Transverse colon (tissue), 4 donors: ENCODE data around the gene PPP6R1. TPM values are rescaled to one million over a fixed set of nuclear protein-coding genes. Genes with fewer than 3 reads are reported as not detected.

Experiments used
- DNase-seq: peaks from one replicate; pipeline ENCODE4 v3.0.0-alpha.2; 2019
- H3K27ac ChIP-seq, 4 donors: fragments of 200-600 bp; sonication (generic); 2 replicates each; pipeline ENCODE4 v1.5.1; 2016 to 2018; ENCODE audit warnings: inconsistent platforms in 4 of 4
- H3K27me3 ChIP-seq: fragments of 200-600 bp; sonication (generic); 2 replicates; pipeline ENCODE4 v1.5.1; 2017; ENCODE audit warnings: inconsistent platforms
- H3K36me3 ChIP-seq, 4 donors: fragments of 200-600 bp; sonication (generic); 2 replicates each; pipeline ENCODE4 v1.5.1; 2017 to 2019; ENCODE audit warnings: inconsistent platforms in 4 of 4
- H3K4me1 ChIP-seq, 4 donors: fragments of 200-600 bp; sonication (generic); 2 replicates each; pipeline ENCODE4 v1.5.1; 2017 to 2020; ENCODE audit warnings: inconsistent platforms in 4 of 4
- H3K4me3 ChIP-seq, 4 donors: fragments of 200-600 bp; sonication (generic); 1 replicate in 1 of 4; 2 replicates in 3 of 4; pipeline versions ENCODE4 v1.5.1 to v1.6.1; 2017 to 2019; ENCODE audit warnings: inconsistent platforms in 4 of 4
- H3K9me3 ChIP-seq, 2 donors: fragments of 200-600 bp; sonication (generic); 2 replicates each; pipeline ENCODE4 v1.5.1; 2017 to 2019; ENCODE audit warnings: inconsistent platforms in 2 of 2
- CTCF ChIP-seq, 5 experiments: fragments of 200-600 bp in 3 of 5; fragments of 450-650 bp in 2 of 5; sonication (generic) in 3 of 5; IDR thresholded peaks; 1 replicate in 2 of 5; 2 replicates in 3 of 5; pipeline ENCODE4 v1.5.1; 2016 to 2017; ENCODE audit warnings: antibody characterized with exemption in 5 of 5, inconsistent platforms in 3 of 5, mild to moderate bottlenecking in 2 of 5, moderate library complexity in 1 of 5
- EP300 ChIP-seq: sonication (generic); formaldehyde crosslinking; IDR thresholded peaks from one replicate; pipeline ENCODE4 v1.6.1; 2017; ENCODE audit warnings: antibody characterized with exemption, low read depth
- POLR2A ChIP-seq: fragments of 450-650 bp; IDR thresholded peaks from one replicate; pipeline ENCODE4 v1.6.1; 2016; ENCODE audit warnings: antibody characterized with exemption, mild to moderate bottlenecking, moderate library complexity
- POLR2AphosphoS5 ChIP-seq, 3 donors: sonication (generic); formaldehyde crosslinking; IDR thresholded peaks; one replicate each; pipeline ENCODE4 v1.6.1; 2016; ENCODE audit warnings: antibody characterized with exemption in 3 of 3
- WGBS, 2 donors: methylation state at CpG; one replicate each; pipeline ENCODE4 v1.1.5; 2018; ENCODE audit warnings: low coverage in 1 of 2; 5-methylcytosine and 5-hydroxymethylcytosine counted together
- in situ Hi-C, 4 donors: fragments of 200-750 bp; cut with MboI; loops; one replicate each; pipeline versions ENCODE4 v1.15.0 to v1.15.1; 2017; ENCODE audit warnings: low sequenced_read_pairs in 3 of 4, low pct_ligation_motif_present in 1 of 4, low pct_unique_long_range_greater_than_20kb in 1 of 4
- intact Hi-C: fragments of 100-400 bp; cut with DNase I; formaldehyde crosslinking; loops from one replicate; pipeline ENCODE4 v1.15.1; 2023; ENCODE audit warnings: low total_unique reads
- total RNA-seq, 4 donors: library from RNA; depleted of rRNA; stranded (reverse); fragments of >200 nt; gene quantifications; one replicate each; pipeline ENCODE4 v1.1.0, GENCODE V29; 2016

Gene PPP6R1
- total RNA-seq, 4 donors from 2014 or later = 51.3 to 91.5 (median 60.7) TPM

- no peak for DNase-seq
- intact Hi-C loops (no loop called here), in situ Hi-C loops (no loop called here)
- H3K9me3 ChIP-seq = no peaks in the 10 kb centered on the region
- H3K27me3 ChIP-seq = no peaks in the 10 kb centered on the region
- H3K4me3 ChIP-seq = no peak overlapping the region
- no peaks in the 10 kb centered on the region for H3K36me3 ChIP-seq
- H3K4me1 ChIP-seq = peaks cover 0 to 6% (median 0%) of the 10 kb centered on the region in 4 donors
- 78% methylated on average over 22 of the region's 26 CpGs; no CpG with 5 or more reads in 1 of the 2 donors for WGBS, 2 donors
- TF ChIP-seq CTCF (IDR thresholded peaks at IDR 0.05) (no peak), POLR2A (no peak), EP300 (no peak), POLR2AphosphoS5 (IDR thresholded peaks at IDR 0.05) (no peak)
- no peak overlapping the region for H3K27ac ChIP-seq
These were observed 34.7 kb downstream of the PPP6R1 start for GRCh38 chr19:55224038-55224665.

- intact Hi-C loops (no loop called here), in situ Hi-C loops (no loop called here)
- peaks cover 0 to 4% (median 0%) of the 10 kb centered on the region in 4 donors for H3K4me1 ChIP-seq
- H3K27ac ChIP-seq = no peak overlapping the region
- no peaks in the 10 kb centered on the region for H3K27me3 ChIP-seq
- DNase-seq = no peak
- H3K9me3 ChIP-seq = no peaks in the 10 kb centered on the region
- TF ChIP-seq POLR2AphosphoS5 (IDR thresholded peaks at IDR 0.05) (no peak), CTCF (IDR thresholded peaks at IDR 0.05) (no peak), POLR2A (no peak)
- WGBS, 2 donors = 88% methylated on average over 17 of the region's 17 CpGs; no CpG with 5 or more reads in 1 of the 2 donors
- no peaks in the 10 kb centered on the region for H3K36me3 ChIP-seq
- no peak overlapping the region for H3K4me3 ChIP-seq
These were observed 35.4 kb downstream of the PPP6R1 start for GRCh38 chr19:55223291-55224037.

- no peaks in the 10 kb centered on the region for H3K36me3 ChIP-seq
- H3K27me3 ChIP-seq = no peaks in the 10 kb centered on the region
- no peaks in the 10 kb centered on the region for H3K9me3 ChIP-seq
- TF ChIP-seq POLR2A (no peak), CTCF (IDR thresholded peaks at IDR 0.05) (no peak), EP300 (no peak), POLR2AphosphoS5 (IDR thresholded peaks at IDR 0.05) (no peak)
- intact Hi-C loops = no loop called here
- H3K27ac ChIP-seq = no peak overlapping the region
- in situ Hi-C loops = no loop called here
- WGBS, 2 donors = 87% methylated on average over 3 to 9 of the region's 9 CpGs
- no peak overlapping the region for H3K4me3 ChIP-seq
- peaks cover 0 to 15% (median 9%) of the 10 kb centered on the region in 4 donors for H3K4me1 ChIP-seq
- DNase-seq = no peak
These were observed 38.3 kb downstream of the PPP6R1 start for GRCh38 chr19:55220525-55220924.

GRCh38 chr19:55216461-55217198, 42.2 kb downstream of the PPP6R1 start:
- intact Hi-C loops (no loop called here), in situ Hi-C loops (no loop called here)
- peaks cover 6% of the 10 kb centered on the region for H3K27me3 ChIP-seq
- H3K4me1 ChIP-seq = peaks cover 0 to 15% (median 9%) of the 10 kb centered on the region in 4 donors
- H3K27ac ChIP-seq = peak overlapping the region; percentile 70 to 81 (median 79)
- WGBS, 2 donors = 5% methylated on average over 32 of the region's 36 CpGs; no CpG with 5 or more reads in 1 of the 2 donors
- peak; percentile 7 to 60 (median 20) for TF ChIP-seq POLR2AphosphoS5 (IDR thresholded peaks at IDR 0.05)
- TF ChIP-seq EP300 = no peak
- no peak for TF ChIP-seq CTCF (IDR thresholded peaks at IDR 0.05)
- TF ChIP-seq POLR2A = peak; percentile 34
- DNase-seq = peak; percentile 86
- H3K36me3 ChIP-seq = no peaks in the 10 kb centered on the region
- peaks cover 3 to 7% of the 10 kb centered on the region in 2 donors for H3K9me3 ChIP-seq
- H3K4me3 ChIP-seq = peak overlapping the region; percentile 3 to 53 (median 34)
